GM21786 (cell line): ENCODE results near the gene DUSP5.
"Not testable (repeated sequence)": the region's sequence is repeated elsewhere in the genome, so short reads cannot be mapped to it uniquely, and the experiment has no call there.

ENCODE experiments used
- ATAC-seq: cut with Tn5 transposase; IDR thresholded peaks from one replicate; pipeline ENCODE4 v1.9.1; 2021; ENCODE audit not compliant: unreplicated experiment

DUSP5 gene

GRCh38 chr10:110512461-110513187 is 14.9 kb downstream of the DUSP5 start:
- ATAC-seq = no peak

GRCh38 chr10:110513949-110514348 is 16.2 kb downstream of the DUSP5 start:
- ATAC-seq = no peak

GRCh38 chr10:110514848-110515247 is 17.1 kb downstream of the DUSP5 start:
- no peak for ATAC-seq

GRCh38 chr10:110516815-110517492 is 19.2 kb downstream of the DUSP5 start:
- ATAC-seq = no peak

- no peak for ATAC-seq
Observed at GRCh38 chr10:110522365-110522988, 24.8 kb downstream of the DUSP5 start.

GRCh38 chr10:110523736-110524135 is 26.0 kb downstream of the DUSP5 start:
- ATAC-seq = no peak

GRCh38 chr10:110524179-110524858 is 26.6 kb downstream of the DUSP5 start:
- ATAC-seq = no peak

GRCh38 chr10:110524859-110525232 is 27.1 kb downstream of the DUSP5 start:
- ATAC-seq = no peak

- no peak for ATAC-seq
Observed at GRCh38 chr10:110525349-110526260, 27.9 kb downstream of the DUSP5 start.

- ATAC-seq = no peak
Observed at GRCh38 chr10:110527731-110528171, 30.0 kb downstream of the DUSP5 start.

GRCh38 chr10:110528224-110528996 is 30.7 kb downstream of the DUSP5 start:
- no peak for ATAC-seq

- ATAC-seq = peak; percentile 70
Observed at GRCh38 chr10:110528997-110529524, 31.4 kb downstream of the DUSP5 start.

- ATAC-seq = no peak
Observed at GRCh38 chr10:110529596-110530011, 31.9 kb downstream of the DUSP5 start.

- ATAC-seq = no peak
Observed at GRCh38 chr10:110530131-110530831, 32.6 kb downstream of the DUSP5 start.

GRCh38 chr10:110531687-110532086 is 34.0 kb downstream of the DUSP5 start:
- ATAC-seq = no peak

- not testable (repeated sequence) for ATAC-seq
Observed at GRCh38 chr10:110532628-110533027, 34.9 kb downstream of the DUSP5 start.

- no peak for ATAC-seq
Observed at GRCh38 chr10:110533149-110533548, 35.4 kb downstream of the DUSP5 start.

GRCh38 chr10:110534571-110534970 is 36.9 kb downstream of the DUSP5 start:
- ATAC-seq = no peak
